Ishikawa (cell line): ENCODE data around the gene TRERF1.

Source experiments
- CEBPB ChIP-seq: IDR thresholded peaks from 2 replicates; pipeline ENCODE4 v1.6.1; 2012
- CREB1 ChIP-seq: IDR thresholded peaks from 2 replicates; pipeline ENCODE4 v1.6.1; 2012; ENCODE audit warnings: low read depth
- EGR1 ChIP-seq: IDR thresholded peaks from 2 replicates; pipeline ENCODE4 v1.6.1; 2012
- EP300 ChIP-seq: IDR thresholded peaks from 2 replicates; pipeline ENCODE4 v1.6.1; 2012; ENCODE audit warnings: borderline replicate concordance
- FOXM1 ChIP-seq: IDR thresholded peaks from 2 replicates; pipeline ENCODE4 v1.6.1; 2012; ENCODE audit warnings: low read depth, borderline replicate concordance
- MAX ChIP-seq: IDR thresholded peaks from 2 replicates; pipeline ENCODE4 v1.6.1; 2012
- NFIC ChIP-seq: IDR thresholded peaks from 2 replicates; pipeline ENCODE4 v1.6.1; 2012
- RAD21 ChIP-seq: IDR thresholded peaks from 2 replicates; pipeline ENCODE4 v1.6.1; 2012; ENCODE audit warnings: low read depth
- REST ChIP-seq: IDR thresholded peaks from 2 replicates; pipeline ENCODE4 v1.6.1; 2012; ENCODE audit warnings: low read depth, mild to moderate bottlenecking
- TAF1 ChIP-seq: IDR thresholded peaks from 2 replicates; pipeline ENCODE4 v1.6.1; 2012; ENCODE audit warnings: low read depth, mild to moderate bottlenecking
- TCF12 ChIP-seq: IDR thresholded peaks from 2 replicates; pipeline ENCODE4 v1.6.1; 2012; ENCODE audit warnings: low read depth
- TEAD4 ChIP-seq: IDR thresholded peaks from 2 replicates; pipeline ENCODE4 v1.6.1; 2012
- USF1 ChIP-seq: IDR thresholded peaks from 2 replicates; pipeline ENCODE4 v1.6.1; 2012
- YY1 ChIP-seq: IDR thresholded peaks from 2 replicates; pipeline ENCODE4 v1.6.1; 2012; ENCODE audit warnings: low read depth
- ZBTB7A ChIP-seq: IDR thresholded peaks from 2 replicates; pipeline ENCODE4 v1.6.1; 2012; ENCODE audit warnings: low read depth

The TRERF1 gene

DNA sequence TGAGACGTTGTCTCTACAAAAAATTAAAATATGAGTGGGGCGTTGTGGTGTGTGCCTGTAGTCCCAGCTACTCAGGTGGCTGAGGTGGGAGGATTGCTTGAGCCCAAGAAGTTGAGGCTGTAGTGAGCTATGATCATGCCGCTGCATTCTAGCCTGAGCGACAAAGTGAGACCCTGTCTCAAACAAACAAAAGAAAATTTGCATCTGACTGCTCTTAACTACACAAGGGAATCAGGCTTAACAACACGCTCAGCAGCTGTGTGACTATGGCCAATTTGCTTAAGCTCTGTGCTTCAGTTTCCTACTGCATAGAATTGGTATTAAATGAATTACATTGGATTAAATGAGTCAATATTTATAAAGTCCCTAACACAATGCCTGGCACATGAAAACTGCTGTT, 209.8 kb downstream of the TRERF1 start:
- TF ChIP-seq EP300, result no peak

GRCh38 chr6:42239736-42240375, 211.9 kb downstream of the TRERF1 start:
- no peak for TF ChIP-seq REST
- TF ChIP-seq MAX, result no peak
- no peak for TF ChIP-seq YY1
- no peak for TF ChIP-seq TCF12
- TF ChIP-seq CEBPB, result no peak
- TF ChIP-seq TAF1, result no peak
- TF ChIP-seq EGR1, result no peak
- TF ChIP-seq FOXM1, result no peak
- no peak for TF ChIP-seq EP300
- TF ChIP-seq RAD21, result no peak
- TF ChIP-seq TEAD4, result no peak
- TF ChIP-seq NFIC, result no peak
- no peak for TF ChIP-seq USF1
- no peak for TF ChIP-seq CREB1
- TF ChIP-seq ZBTB7A, result no peak

GRCh38 chr6:42239333-42239732, 212.4 kb downstream of the TRERF1 start:
- TF ChIP-seq FOXM1, result no peak
- TF ChIP-seq TEAD4, result no peak
- no peak for TF ChIP-seq ZBTB7A
- no peak for TF ChIP-seq NFIC
- no peak for TF ChIP-seq CREB1
- TF ChIP-seq REST, result no peak
- TF ChIP-seq MAX, result no peak
- TF ChIP-seq TAF1, result no peak
- no peak for TF ChIP-seq CEBPB

DNA sequence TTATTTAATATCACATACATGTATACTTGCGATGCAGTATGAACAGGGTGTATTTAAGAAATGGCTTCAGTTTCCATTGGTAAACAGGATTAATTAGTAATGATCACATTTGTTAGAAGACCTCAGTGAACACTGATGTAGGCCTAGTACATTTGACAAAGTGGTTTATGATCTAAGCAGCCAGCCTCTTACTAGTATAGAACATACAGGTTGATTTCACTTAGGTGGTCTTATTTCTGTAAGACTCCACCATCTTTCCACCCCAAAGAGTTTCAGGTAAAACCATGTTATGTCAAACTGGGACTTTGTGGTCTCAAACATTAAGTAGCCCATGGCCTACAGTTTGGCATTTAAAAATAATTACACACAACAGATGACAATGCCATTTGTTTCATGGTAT, 213.9 kb downstream of the TRERF1 start:
- TF ChIP-seq USF1 (no peak), REST (no peak), TAF1 (no peak), CEBPB (no peak), ZBTB7A (no peak), EGR1 (no peak), TEAD4 (no peak), MAX (no peak), FOXM1 (no peak), EP300 (no peak), TCF12 (no peak), NFIC (no peak)
